Hepatocyte (in vitro differentiated cells): ENCODE measurements around the gene RRAD.
A peak's percentile ranks its signal among the peaks of the same experiment; 100 is the strongest.

Experiments used
- EZH2 ChIP-seq: fragments of 200-600 bp; sonication (generic); IDR thresholded peaks from 2 replicates; pipeline ENCODE4 v1.6.1; 2016; ENCODE audit warnings: antibody characterized with exemption, mild to moderate bottlenecking, borderline replicate concordance
- EZH2phosphoT487 ChIP-seq: fragments of 200-600 bp; sonication (generic); IDR thresholded peaks from one replicate; pipeline ENCODE4 v1.6.1; 2018; ENCODE audit warnings: antibody characterized with exemption, mild to moderate bottlenecking, low read depth, moderate library complexity; ENCODE audit not compliant: unreplicated experiment, severe bottlenecking
- TF ChIP-seq, protein P1 (sequence below): fragments of 200-600 bp; sonication (generic); IDR thresholded peaks from 2 replicates; pipeline ENCODE4 v1.5.1; 2016; ENCODE audit warnings: antibody characterized with exemption, mild to moderate bottlenecking; ENCODE audit not compliant: poor library complexity

DNA sequence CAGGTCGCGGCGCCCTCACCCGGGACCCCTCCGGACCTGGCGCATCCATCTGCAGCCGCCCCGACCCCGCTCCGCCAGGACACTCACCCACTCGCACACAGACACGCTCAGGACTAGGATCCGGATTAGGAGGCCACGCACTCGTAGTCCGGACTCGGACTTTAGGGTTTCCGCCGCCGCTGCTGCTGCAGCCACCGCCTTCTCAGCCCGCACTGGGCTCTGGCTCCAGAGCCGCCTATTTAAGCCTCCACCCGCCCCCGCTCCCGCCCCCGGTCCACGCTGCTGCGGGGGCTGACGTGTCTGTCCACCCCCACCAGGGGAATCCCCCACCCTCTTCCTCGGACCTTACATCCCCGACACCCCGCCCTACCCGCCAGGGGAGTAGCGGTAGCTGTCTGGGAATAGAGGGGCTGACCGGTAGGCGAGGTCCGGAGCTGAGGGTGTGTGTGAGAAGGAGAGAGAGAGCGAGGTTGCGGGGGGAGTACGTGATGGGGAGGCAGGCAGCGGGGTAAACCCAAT, at the start of gene RRAD:
- TF ChIP-seq, protein P1, sequence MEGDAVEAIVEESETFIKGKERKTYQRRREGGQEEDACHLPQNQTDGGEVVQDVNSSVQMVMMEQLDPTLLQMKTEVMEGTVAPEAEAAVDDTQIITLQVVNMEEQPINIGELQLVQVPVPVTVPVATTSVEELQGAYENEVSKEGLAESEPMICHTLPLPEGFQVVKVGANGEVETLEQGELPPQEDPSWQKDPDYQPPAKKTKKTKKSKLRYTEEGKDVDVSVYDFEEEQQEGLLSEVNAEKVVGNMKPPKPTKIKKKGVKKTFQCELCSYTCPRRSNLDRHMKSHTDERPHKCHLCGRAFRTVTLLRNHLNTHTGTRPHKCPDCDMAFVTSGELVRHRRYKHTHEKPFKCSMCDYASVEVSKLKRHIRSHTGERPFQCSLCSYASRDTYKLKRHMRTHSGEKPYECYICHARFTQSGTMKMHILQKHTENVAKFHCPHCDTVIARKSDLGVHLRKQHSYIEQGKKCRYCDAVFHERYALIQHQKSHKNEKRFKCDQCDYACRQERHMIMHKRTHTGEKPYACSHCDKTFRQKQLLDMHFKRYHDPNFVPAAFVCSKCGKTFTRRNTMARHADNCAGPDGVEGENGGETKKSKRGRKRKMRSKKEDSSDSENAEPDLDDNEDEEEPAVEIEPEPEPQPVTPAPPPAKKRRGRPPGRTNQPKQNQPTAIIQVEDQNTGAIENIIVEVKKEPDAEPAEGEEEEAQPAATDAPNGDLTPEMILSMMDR: no peak
- TF ChIP-seq EZH2phosphoT487 (peak; percentile 33), EZH2 (peak; percentile 96)
